ENCODE measurements around the gene CAPNS1.

DNA sequence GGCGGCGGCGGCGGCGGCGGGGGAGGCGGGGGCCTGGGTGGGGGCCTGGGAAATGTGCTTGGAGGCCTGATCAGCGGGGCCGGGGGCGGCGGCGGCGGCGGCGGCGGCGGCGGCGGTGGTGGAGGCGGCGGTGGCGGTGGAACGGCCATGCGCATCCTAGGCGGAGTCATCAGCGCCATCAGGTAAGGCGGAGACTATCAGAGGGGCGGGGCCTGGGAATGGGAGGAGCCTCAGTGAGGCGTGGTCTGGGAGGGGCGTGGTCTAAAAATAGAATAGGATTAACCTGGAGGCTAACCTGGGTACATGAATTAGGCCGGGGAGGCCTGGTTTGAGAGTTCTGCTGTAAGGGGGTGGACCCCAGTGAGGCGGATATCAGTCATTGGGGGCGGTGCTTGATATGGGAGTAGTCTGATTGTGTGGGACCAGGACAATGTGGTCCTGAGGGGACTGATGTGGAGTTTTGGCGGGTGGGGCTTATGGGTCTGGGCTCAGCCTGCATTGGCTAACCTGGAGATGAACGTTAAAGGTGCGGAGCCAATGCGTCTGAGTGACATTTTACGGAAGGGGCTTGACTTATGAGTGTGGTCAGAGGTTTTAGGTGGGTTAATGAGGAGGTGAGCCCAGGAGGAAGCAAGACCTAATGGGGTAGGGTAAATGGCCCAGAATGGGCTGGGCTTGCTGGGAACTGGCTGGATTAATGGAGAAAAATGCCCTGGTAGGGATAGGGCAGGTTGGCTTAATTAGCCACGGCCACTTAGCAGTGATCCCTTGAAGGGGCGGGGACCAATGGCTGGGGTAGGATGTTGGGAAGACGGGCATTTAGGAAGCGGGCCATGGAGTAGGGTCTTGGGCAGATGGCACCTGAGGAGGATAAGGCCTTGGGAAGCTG, 1.4 kb downstream of the CAPNS1 start:
- TF ChIP-seq, protein P1, sequence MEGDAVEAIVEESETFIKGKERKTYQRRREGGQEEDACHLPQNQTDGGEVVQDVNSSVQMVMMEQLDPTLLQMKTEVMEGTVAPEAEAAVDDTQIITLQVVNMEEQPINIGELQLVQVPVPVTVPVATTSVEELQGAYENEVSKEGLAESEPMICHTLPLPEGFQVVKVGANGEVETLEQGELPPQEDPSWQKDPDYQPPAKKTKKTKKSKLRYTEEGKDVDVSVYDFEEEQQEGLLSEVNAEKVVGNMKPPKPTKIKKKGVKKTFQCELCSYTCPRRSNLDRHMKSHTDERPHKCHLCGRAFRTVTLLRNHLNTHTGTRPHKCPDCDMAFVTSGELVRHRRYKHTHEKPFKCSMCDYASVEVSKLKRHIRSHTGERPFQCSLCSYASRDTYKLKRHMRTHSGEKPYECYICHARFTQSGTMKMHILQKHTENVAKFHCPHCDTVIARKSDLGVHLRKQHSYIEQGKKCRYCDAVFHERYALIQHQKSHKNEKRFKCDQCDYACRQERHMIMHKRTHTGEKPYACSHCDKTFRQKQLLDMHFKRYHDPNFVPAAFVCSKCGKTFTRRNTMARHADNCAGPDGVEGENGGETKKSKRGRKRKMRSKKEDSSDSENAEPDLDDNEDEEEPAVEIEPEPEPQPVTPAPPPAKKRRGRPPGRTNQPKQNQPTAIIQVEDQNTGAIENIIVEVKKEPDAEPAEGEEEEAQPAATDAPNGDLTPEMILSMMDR (IDR thresholded peaks at IDR 0.05): no peak
- TF ChIP-seq POLR2A (IDR thresholded peaks at IDR 0.05): peak in 1 of 4 donors; percentile 75
